ENCODE data around the gene PALD1.

GRCh38 chr10:70535001-70535400 lies 56.4 kb downstream of the PALD1 start:
- TF ChIP-seq, protein P1, sequence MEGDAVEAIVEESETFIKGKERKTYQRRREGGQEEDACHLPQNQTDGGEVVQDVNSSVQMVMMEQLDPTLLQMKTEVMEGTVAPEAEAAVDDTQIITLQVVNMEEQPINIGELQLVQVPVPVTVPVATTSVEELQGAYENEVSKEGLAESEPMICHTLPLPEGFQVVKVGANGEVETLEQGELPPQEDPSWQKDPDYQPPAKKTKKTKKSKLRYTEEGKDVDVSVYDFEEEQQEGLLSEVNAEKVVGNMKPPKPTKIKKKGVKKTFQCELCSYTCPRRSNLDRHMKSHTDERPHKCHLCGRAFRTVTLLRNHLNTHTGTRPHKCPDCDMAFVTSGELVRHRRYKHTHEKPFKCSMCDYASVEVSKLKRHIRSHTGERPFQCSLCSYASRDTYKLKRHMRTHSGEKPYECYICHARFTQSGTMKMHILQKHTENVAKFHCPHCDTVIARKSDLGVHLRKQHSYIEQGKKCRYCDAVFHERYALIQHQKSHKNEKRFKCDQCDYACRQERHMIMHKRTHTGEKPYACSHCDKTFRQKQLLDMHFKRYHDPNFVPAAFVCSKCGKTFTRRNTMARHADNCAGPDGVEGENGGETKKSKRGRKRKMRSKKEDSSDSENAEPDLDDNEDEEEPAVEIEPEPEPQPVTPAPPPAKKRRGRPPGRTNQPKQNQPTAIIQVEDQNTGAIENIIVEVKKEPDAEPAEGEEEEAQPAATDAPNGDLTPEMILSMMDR (IDR thresholded peaks at IDR 0.05; ENCODE audit: insufficient read depth, low read depth, low read length): no peak
- no peak for TF ChIP-seq EZH2 (IDR thresholded peaks at IDR 0.05; ENCODE audit: insufficient read depth, low read length)
